Upper lobe of left lung (tissue), 6 donors: ENCODE results near the gene ZNF10. TPM values are rescaled to one million over a fixed set of nuclear protein-coding genes. Genes with fewer than 3 reads are reported as not detected.
A peak's percentile ranks its signal among the peaks of the same experiment; 100 is the strongest.

ENCODE experiments used
- ATAC-seq, 2 donors: fragments of 200-7000 bp; cut with Tn5 transposase; one replicate each; pipeline ENCODE4 v1.9.1; 2022; ENCODE audit warnings: mild to moderate bottlenecking in 2 of 2, moderate library complexity in 2 of 2; ENCODE audit not compliant: low FRiP score in 2 of 2
- DNase-seq, 2 donors: peaks; one replicate each; pipeline ENCODE4 v3.0.0-alpha.2; 2019 to 2020
- H3K27ac ChIP-seq, 4 donors: fragments of 200-600 bp; sonication (generic); one replicate each; pipeline ENCODE4 v1.5.1; 2016 to 2019
- H3K27me3 ChIP-seq, 4 donors: fragments of 200-600 bp; sonication (generic); one replicate each; pipeline ENCODE4 v1.5.1; 2017 to 2019
- H3K36me3 ChIP-seq, 4 donors: fragments of 200-600 bp; sonication (generic); one replicate each; pipeline ENCODE4 v1.5.1; 2016 to 2019
- H3K4me1 ChIP-seq, 4 donors: fragments of 200-600 bp; sonication (generic); one replicate each; pipeline ENCODE4 v1.5.1; 2018 to 2019
- H3K4me3 ChIP-seq, 4 donors: fragments of 200-600 bp; sonication (generic); one replicate each; pipeline ENCODE4 v1.5.1; 2017 to 2019; ENCODE audit warnings: mild to moderate bottlenecking in 2 of 4, moderate library complexity in 1 of 4
- H3K9me3 ChIP-seq, 4 donors: fragments of 200-600 bp; sonication (generic); one replicate each; pipeline ENCODE4 v1.5.1; 2018 to 2019
- CTCF ChIP-seq, 6 experiments: fragments of 450-650 bp in 4 of 6; fragments of 200-600 bp in 2 of 6; sonication (generic) in 2 of 6; IDR thresholded peaks; one replicate each; pipeline ENCODE4 v1.5.1; 2016 to 2019; ENCODE audit warnings: antibody characterized with exemption in 6 of 6
- EP300 ChIP-seq, 4 donors: sonication (generic); formaldehyde crosslinking; IDR thresholded peaks; one replicate each; pipeline ENCODE4 v1.5.1; 2017; ENCODE audit warnings: antibody characterized with exemption in 4 of 4, control low read depth in 2 of 4
- POLR2A ChIP-seq, 4 donors: fragments of 450-650 bp; IDR thresholded peaks; one replicate each; pipeline ENCODE4 v1.5.1; 2016 to 2017; ENCODE audit warnings: antibody characterized with exemption in 4 of 4, mild to moderate bottlenecking in 2 of 4
- POLR2AphosphoS5 ChIP-seq, 2 donors: sonication (generic); formaldehyde crosslinking; IDR thresholded peaks; one replicate each; pipeline ENCODE4 v1.5.1; 2017; ENCODE audit warnings: antibody characterized with exemption in 2 of 2
- WGBS, 2 donors: methylation state at CpG; one replicate each; pipeline ENCODE4 v1.1.5; 2017 to 2018; 5-methylcytosine and 5-hydroxymethylcytosine counted together
- total RNA-seq, 6 donors: library from RNA; depleted of rRNA in 4 of 6; stranded (reverse); fragments of >200 nt in 4 of 6; gene quantifications; one replicate each; pipeline versions ENCODE4 v1.1.0 to v1.2.1, GENCODE V29; 2016 to 2021
- donor health status: DM: no; HTN: no; CAD: no; lungs with moderate emphysema.
- donor health status: DM: no; HTN: yes; CAD: no; lungs with severe emphysema.

ZNF10 gene
- total RNA-seq, 6 donors from 2014 or later, result 1.1 to 16.8 (median 7.7) TPM

DNA sequence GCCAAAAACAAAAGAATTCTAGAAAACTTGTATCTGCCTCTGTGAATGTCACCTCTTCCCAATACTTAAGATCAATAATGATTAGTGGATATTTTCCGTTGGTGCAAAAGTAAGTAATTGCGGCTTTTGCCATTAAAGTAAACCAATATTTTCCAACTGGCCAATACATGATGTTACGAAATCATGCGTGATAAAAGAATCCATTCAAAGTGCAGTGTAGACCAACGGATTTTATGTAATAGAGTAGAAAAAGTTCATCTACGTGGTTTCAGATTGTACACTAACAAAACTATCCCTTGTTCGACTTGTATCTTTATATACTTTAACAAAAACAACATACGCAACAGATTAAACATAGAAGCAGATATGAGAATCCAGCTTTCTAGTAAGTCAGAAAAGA, 50.2 kb downstream of the ZNF10 start:
- TF ChIP-seq EP300 (IDR thresholded peaks at IDR 0.05), result no peak
- no peak for TF ChIP-seq POLR2A (IDR thresholded peaks at IDR 0.05)
- no peak for TF ChIP-seq CTCF (IDR thresholded peaks at IDR 0.05)
- TF ChIP-seq POLR2AphosphoS5 (IDR thresholded peaks at IDR 0.05), result no peak
- H3K27ac ChIP-seq, result peak overlapping the region in 1 of 4 donors; percentile 73
- 98% methylated on average over 8 of the region's 8 CpGs for WGBS, 2 donors

DNA sequence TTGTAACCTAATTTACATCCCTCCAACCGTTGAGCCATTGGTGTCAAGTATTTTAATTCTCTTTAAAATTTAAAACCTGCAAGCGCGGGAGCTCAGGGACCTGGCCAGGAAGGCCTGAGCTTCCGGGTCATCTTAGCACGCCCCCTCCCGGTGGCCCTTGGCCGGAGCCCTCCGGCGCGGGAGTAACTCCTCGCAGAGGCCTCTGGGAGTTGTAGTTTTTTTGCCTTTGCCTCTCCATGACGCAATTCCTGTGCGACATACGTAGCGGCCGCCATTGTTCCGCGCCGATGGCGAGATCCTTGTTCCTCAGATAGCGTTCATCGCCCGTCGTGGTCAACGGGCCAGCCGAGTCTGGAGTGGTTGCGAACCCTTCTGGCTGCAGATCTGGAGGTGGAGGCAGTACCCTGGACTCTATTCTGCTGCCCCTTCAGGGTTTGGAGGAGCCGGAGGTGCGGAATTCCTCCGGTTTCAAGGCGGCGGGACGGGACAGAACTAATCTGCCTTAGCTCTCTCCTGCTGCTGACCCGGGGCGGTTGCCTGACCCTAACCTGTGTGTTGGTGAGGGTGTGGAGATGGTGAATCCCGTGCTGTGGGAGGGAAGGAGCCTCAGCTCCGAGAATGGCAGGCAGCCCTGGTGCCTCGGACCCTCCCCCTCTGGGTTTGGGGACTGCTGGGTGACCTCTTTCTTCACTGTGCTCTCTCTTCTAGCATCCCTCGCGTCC, 51.0 kb downstream of the ZNF10 start, which contains the start of gene ZNF268:
Gene ZNF268 (plus strand): TSS at position 258 of the 722 bp plus-strand sequence. CDS start 503 bp downstream, outside the sequence.
- peak within 1 kb of the TSS; percentile 67 to 89 (median 79) for H3K4me3 ChIP-seq
- peaks cover 6 to 58% (median 41%) of the 10 kb centered on the region in 4 donors for H3K9me3 ChIP-seq
- H3K27ac ChIP-seq, result peak within 1 kb of the TSS; percentile 72 to 82 (median 77)
- 1 to 2% methylated on average over 25 to 40 of the region's 40 CpGs for WGBS, 2 donors
- peak; percentile 46 to 82 (median 68) for TF ChIP-seq CTCF (IDR thresholded peaks at IDR 0.05)
- no peak for TF ChIP-seq EP300 (IDR thresholded peaks at IDR 0.05)
- peak; percentile 83 to 85 for TF ChIP-seq POLR2AphosphoS5 (IDR thresholded peaks at IDR 0.05)
- peak in 1 of 4 donors; percentile 61 for TF ChIP-seq POLR2A (IDR thresholded peaks at IDR 0.05)
- peaks cover 6 to 14% (median 8%) of the 10 kb centered on the region in 4 donors for H3K4me1 ChIP-seq
- peak; percentile 91 to 96 for DNase-seq
- H3K36me3 ChIP-seq, result peaks cover 6 to 37% (median 30%) of the 10 kb centered on the region in 4 donors
- peak; percentile 95 to 98 for ATAC-seq
- no peaks in the 10 kb centered on the region for H3K27me3 ChIP-seq

More for the DNA sequence above, 50.2 kb downstream of the ZNF10 start:
- ATAC-seq (no peak), DNase-seq (no peak)
- Histone ChIP-seq H3K4me3 (peak overlapping the region in 1 of 4 donors; percentile 89), H3K4me1 (peaks cover 6 to 14% (median 8%) of the 10 kb centered on the region in 4 donors), H3K36me3 (peaks cover 5 to 29% (median 23%) of the 10 kb centered on the region in 4 donors), H3K9me3 (peaks cover 8 to 50% (median 34%) of the 10 kb centered on the region in 4 donors), H3K27me3 (no peaks in the 10 kb centered on the region)

- WGBS, 2 donors, result 97 to 98% methylated on average over 2 of the region's 2 CpGs
- Histone ChIP-seq H3K27ac (no peak overlapping the region), H3K9me3 (peaks cover 73 to 100% (median 98%) of the 10 kb centered on the region in 4 donors), H3K27me3 (no peaks in the 10 kb centered on the region), H3K36me3 (peaks cover 80 to 100% (median 99%) of the 10 kb centered on the region in 4 donors), H3K4me1 (no peaks in the 10 kb centered on the region), H3K4me3 (no peak overlapping the region)
- ATAC-seq (no peak), DNase-seq (no peak)
- no peak for TF ChIP-seq POLR2AphosphoS5 (IDR thresholded peaks at IDR 0.05)
- TF ChIP-seq POLR2A (IDR thresholded peaks at IDR 0.05), result no peak
- no peak for TF ChIP-seq CTCF (IDR thresholded peaks at IDR 0.05)
- no peak for TF ChIP-seq EP300 (IDR thresholded peaks at IDR 0.05)
Observed at GRCh38 chr12:133190176-133190575, 59.7 kb downstream of the ZNF10 start.

DNA sequence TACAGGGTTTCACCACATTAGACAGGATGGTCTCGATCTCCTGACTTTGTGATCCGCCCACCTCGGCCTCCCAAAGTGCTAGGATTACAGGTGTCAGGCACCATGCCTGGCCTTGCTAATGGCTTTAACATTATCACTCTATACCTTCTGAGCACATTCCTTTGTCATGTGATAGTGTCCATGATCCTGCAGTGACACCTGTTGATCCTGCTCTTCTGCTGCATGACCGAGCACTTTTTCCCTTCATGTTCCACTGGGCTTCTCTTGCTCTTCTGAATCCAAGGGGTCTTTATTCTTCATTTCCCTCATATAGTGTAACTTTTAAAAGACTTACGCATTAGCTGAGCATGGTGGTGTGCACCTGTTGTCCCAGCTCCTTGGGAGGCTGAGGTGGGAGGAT, 62.4 kb downstream of the ZNF10 start:
- Histone ChIP-seq H3K9me3 (peaks cover 86 to 92% (median 90%) of the 10 kb centered on the region in 4 donors), H3K4me1 (no peaks in the 10 kb centered on the region), H3K36me3 (peaks cover 77 to 91% (median 85%) of the 10 kb centered on the region in 4 donors), H3K27me3 (no peaks in the 10 kb centered on the region), H3K4me3 (no peak overlapping the region), H3K27ac (no peak overlapping the region)
- DNase-seq (no peak), ATAC-seq (no peak)
- no peak for TF ChIP-seq EP300 (IDR thresholded peaks at IDR 0.05)
- TF ChIP-seq POLR2A (IDR thresholded peaks at IDR 0.05), result no peak
- TF ChIP-seq POLR2AphosphoS5 (IDR thresholded peaks at IDR 0.05), result no peak
- no peak for TF ChIP-seq CTCF (IDR thresholded peaks at IDR 0.05)
- WGBS, 2 donors, result 98 to 100% methylated on average over 5 of the region's 5 CpGs
